ENCODE results near the gene GRIN2C.

GRIN2C gene

GRCh38 chr17:74864866-74865395 is 5.2 kb upstream of the GRIN2C start:
- Histone ChIP-seq H3K9ac (ENCODE audit: low read length) (peak overlapping the region; percentile 59), H3K4me2 (ENCODE audit: low read length) (peak overlapping the region; percentile 74), H3K4me3 (ENCODE audit: low read length) (peak overlapping the region; percentile 62), H2AFZ (ENCODE audit: low read depth, low read length) (0 out of 2 replicates have a peak overlapping the region, but pooled peaks have one; percentile 23), H3K9me3 (ENCODE audit: insufficient read depth, low read length) (no peaks in the 10 kb centered on the region), H3K79me2 (ENCODE audit: low read length) (no peaks in the 10 kb centered on the region), H3K4me1 (ENCODE audit: low read length) (peaks cover 32% of the 10 kb centered on the region), H3K27ac (ENCODE audit: low read length) (peak overlapping the region; percentile 81), H3K27me3 (ENCODE audit: low read depth, low read length) (peaks cover 7% of the 10 kb centered on the region; the same call in 1 of the 2 replicates), H4K20me1 (ENCODE audit: insufficient read depth, low read length) (no peaks in the 10 kb centered on the region), H3K36me3 (replicated peaks; ENCODE audit: low read depth, low read length) (peaks cover 13% of the 10 kb centered on the region)
- TF ChIP-seq EZH2phosphoT487 (IDR thresholded peaks at IDR 0.05; ENCODE audit: low read depth) (no peak), CTCF (IDR thresholded peaks at IDR 0.05; ENCODE audit: low read depth, low read length) (peak; percentile 89)

GRCh38 chr17:74864297-74864865 is 4.7 kb upstream of the GRIN2C start:
- Histone ChIP-seq H3K27ac (ENCODE audit: low read length) (no peak overlapping the region), H3K27me3 (ENCODE audit: low read depth, low read length) (peaks cover 8% of the 10 kb centered on the region; the same call in 1 of the 2 replicates), H4K20me1 (ENCODE audit: insufficient read depth, low read length) (no peaks in the 10 kb centered on the region), H3K9me3 (ENCODE audit: insufficient read depth, low read length) (no peaks in the 10 kb centered on the region), H3K4me3 (ENCODE audit: low read length) (peak overlapping the region; percentile 62), H3K79me2 (ENCODE audit: low read length) (no peaks in the 10 kb centered on the region), H3K4me2 (ENCODE audit: low read length) (peak overlapping the region; percentile 74), H2AFZ (ENCODE audit: low read depth, low read length) (no peak overlapping the region), H3K9ac (ENCODE audit: low read length) (peak overlapping the region; percentile 38; the same call in 1 of the 2 replicates), H3K36me3 (replicated peaks; ENCODE audit: low read depth, low read length) (peaks cover 10% of the 10 kb centered on the region), H3K4me1 (ENCODE audit: low read length) (peaks cover 33% of the 10 kb centered on the region)
- no peak for TF ChIP-seq EZH2phosphoT487 (IDR thresholded peaks at IDR 0.05; ENCODE audit: low read depth)
- no peak for TF ChIP-seq CTCF (IDR thresholded peaks at IDR 0.05; ENCODE audit: low read depth, low read length)

- no peak overlapping the region for H3K9ac ChIP-seq (ENCODE audit: low read length)
- no peak overlapping the region for H3K4me3 ChIP-seq (ENCODE audit: low read length)
- no peak overlapping the region for H3K4me2 ChIP-seq (ENCODE audit: low read length)
- H3K4me1 ChIP-seq (ENCODE audit: low read length), result peaks cover 33% of the 10 kb centered on the region
- H3K36me3 ChIP-seq (replicated peaks; ENCODE audit: low read depth, low read length), result peaks cover 10% of the 10 kb centered on the region
- no peaks in the 10 kb centered on the region for H4K20me1 ChIP-seq (ENCODE audit: insufficient read depth, low read length)
- no peak overlapping the region for H3K27ac ChIP-seq (ENCODE audit: low read length)
- H2AFZ ChIP-seq (ENCODE audit: low read depth, low read length), result no peak overlapping the region
- TF ChIP-seq EZH2phosphoT487 (IDR thresholded peaks at IDR 0.05; ENCODE audit: low read depth) (no peak), CTCF (IDR thresholded peaks at IDR 0.05; ENCODE audit: low read depth, low read length) (no peak)
- H3K9me3 ChIP-seq (ENCODE audit: insufficient read depth, low read length), result no peaks in the 10 kb centered on the region
- peaks cover 8% of the 10 kb centered on the region; the same call in 1 of the 2 replicates for H3K27me3 ChIP-seq (ENCODE audit: low read depth, low read length)
- H3K79me2 ChIP-seq (ENCODE audit: low read length), result no peaks in the 10 kb centered on the region
These were observed 4.0 kb upstream of the GRIN2C start for GRCh38 chr17:74863420-74864296.

- no peak overlapping the region for H3K27ac ChIP-seq (ENCODE audit: low read length)
- H3K9ac ChIP-seq (ENCODE audit: low read length), result no peak overlapping the region
- peaks cover 8% of the 10 kb centered on the region; the same call in 1 of the 2 replicates for H3K27me3 ChIP-seq (ENCODE audit: low read depth, low read length)
- peaks cover 33% of the 10 kb centered on the region for H3K4me1 ChIP-seq (ENCODE audit: low read length)
- TF ChIP-seq CTCF (IDR thresholded peaks at IDR 0.05; ENCODE audit: low read depth, low read length) (no peak), EZH2phosphoT487 (IDR thresholded peaks at IDR 0.05; ENCODE audit: low read depth) (no peak)
- H3K36me3 ChIP-seq (replicated peaks; ENCODE audit: low read depth, low read length), result peaks cover 10% of the 10 kb centered on the region
- no peak overlapping the region for H2AFZ ChIP-seq (ENCODE audit: low read depth, low read length)
- H3K4me3 ChIP-seq (ENCODE audit: low read length), result no peak overlapping the region
- no peaks in the 10 kb centered on the region for H4K20me1 ChIP-seq (ENCODE audit: insufficient read depth, low read length)
- H3K79me2 ChIP-seq (ENCODE audit: low read length), result no peaks in the 10 kb centered on the region
- H3K4me2 ChIP-seq (ENCODE audit: low read length), result no peak overlapping the region
- H3K9me3 ChIP-seq (ENCODE audit: insufficient read depth, low read length), result no peaks in the 10 kb centered on the region
These were observed 3.2 kb upstream of the GRIN2C start for GRCh38 chr17:74862919-74863318.

Measured in OCI-LY3 (cell line).